ENCODE results near the gene ITPK1. TPM values are rescaled to one million over a fixed set of nuclear protein-coding genes. Genes with fewer than 3 reads are reported as not detected.

The ITPK1 gene
- total and polyA plus RNA-seq, 10 of the 15 experiments (the other 5 are each of a cell fraction or from before 2014, with no cell fraction given): 1.3 to 73.2 (median 27.0) TPM

- H3K4me1 ChIP-seq (ENCODE audit: control insufficient read depth, insufficient read depth, low read length): no peaks in the 10 kb centered on the region
- WGBS (ENCODE audit: insufficient coverage, insufficient replicate concordance, low lambda C conversion rate, missing lambda C conversion rate): 13% methylated on average over 7 of the region's 7 CpGs
- no peaks in the 10 kb centered on the region for H3K27me3 ChIP-seq (replicated peaks in 1 of 2; ENCODE audit: control insufficient read depth in 2 of 2, insufficient read depth in 2 of 2, low read length in 1 of 2)
- H3K36me3 ChIP-seq (ENCODE audit: control insufficient read depth in 2 of 2, insufficient read depth in 2 of 2, low read length in 1 of 2): no peaks in the 10 kb centered on the region
- DNase-seq (ENCODE audit: low read depth, low spot score) (no peak), FAIRE-seq (no peak), ATAC-seq (peak; percentile 44; the same call in 1 of the 3 replicates)
- no peak overlapping the region for H3K4me2 ChIP-seq (ENCODE audit: control insufficient read depth, insufficient read depth)
- ChIA-PET SMC1A (ENCODE audit: uncharacterized antibody, unreplicated experiment) (interaction anchor here (0.9 kb wide), 1 partner anchor 39 kb away, joined by 3 read pairs; no protein-coding TSS in a partner anchor), POLR2A (no interaction called here), CTCF (no interaction called here), RAD21 (ENCODE audit: unreplicated experiment) (no interaction called here)
- H3K79me2 ChIP-seq (ENCODE audit: control insufficient read depth, insufficient read depth, low read length): no peaks in the 10 kb centered on the region
- intact Hi-C loops (cut with micrococcal nuclease; ENCODE audit: unreplicated experiment): no loop called here
- TF ChIP-seq HSF1 (IDR thresholded peaks at IDR 0.05; ENCODE audit: low read depth, low read length) (no peak), PAX8 (IDR thresholded peaks at IDR 0.05) (no peak), ZNF274 (IDR thresholded peaks at IDR 0.05; ENCODE audit: insufficient read depth, insufficient read length) (no peak), KDM1A (IDR thresholded peaks at IDR 0.05; ENCODE audit: borderline replicate concordance) (no peak), REST (IDR thresholded peaks at IDR 0.05; ENCODE audit: low read depth, low read length) (peak; percentile 98), GATAD2B (conservative IDR thresholded peaks at IDR 0.05; ENCODE audit: low read depth) (no peak), TARDBP (IDR thresholded peaks at IDR 0.05; ENCODE audit: borderline replicate concordance) (no peak), PKNOX1 (IDR thresholded peaks at IDR 0.05) (no peak), RCOR1 (conservative IDR thresholded peaks at IDR 0.05; ENCODE audit: low read depth, low read length) (0 out of 2 replicates have a peak, but pooled peaks have one; percentile 67), IKZF2 (IDR thresholded peaks at IDR 0.05) (no peak), ZNF24 (IDR thresholded peaks at IDR 0.05) (no peak), ZZZ3 (IDR thresholded peaks at IDR 0.05; ENCODE audit: control insufficient read depth, insufficient read length, low read depth) (no peak), RB1 (IDR thresholded peaks at IDR 0.05; ENCODE audit: borderline replicate concordance) (no peak)
- no peaks in the 10 kb centered on the region; the same call in 2 of the 3 replicates for H3K9me3 ChIP-seq (replicated peaks; ENCODE audit: control insufficient read depth, insufficient read depth, low read length)
- H3K4me3 ChIP-seq: no peak overlapping the region
- no peak overlapping the region for H3K9ac ChIP-seq (ENCODE audit: control insufficient read depth, insufficient read depth, low read length)
- H4K20me1 ChIP-seq (ENCODE audit: control insufficient read depth, insufficient read depth): no peaks in the 10 kb centered on the region
- in situ Hi-C loops (cut with MboI): no loop called here
- no TSS peak for BruUV-seq (replicated peaks)
- no peak overlapping the region for H2AFZ ChIP-seq (ENCODE audit: control insufficient read depth, low read depth, low read length)
- no peak overlapping the region for H3K27ac ChIP-seq (ENCODE audit: control insufficient read depth, insufficient read depth)
These were observed 201.6 kb downstream of the ITPK1 start for GRCh38 chr14:92914087-92914656.

Data from GM12878 (cell line).